Muscle layer of duodenum (tissue), 2 donors: ENCODE results near the gene MERTK.
"Not testable (repeated sequence)": the region's sequence is repeated elsewhere in the genome, so short reads cannot be mapped to it uniquely, and the experiment has no call there.

Experiments
- H3K27ac ChIP-seq: one replicate; pipeline ENCODE4 v1.7.0; 2013; ENCODE audit warnings: mild to moderate bottlenecking, low read length
- H3K27me3 ChIP-seq: one replicate; pipeline ENCODE4 v1.7.0; 2013; ENCODE audit warnings: low read depth, mild to moderate bottlenecking, control low read depth, low read length
- H3K36me3 ChIP-seq, 2 donors: one replicate each; pipeline ENCODE4 v1.7.0; 2013; ENCODE audit warnings: low read length in 2 of 2, control low read depth in 1 of 2, mild to moderate bottlenecking in 1 of 2; ENCODE audit not compliant: insufficient read depth in 2 of 2, control insufficient read depth in 1 of 2
- H3K4me1 ChIP-seq, 2 donors: one replicate each; pipeline ENCODE4 v1.7.0; 2013; ENCODE audit warnings: low read length in 2 of 2, mild to moderate bottlenecking in 2 of 2, control low read depth in 1 of 2, moderate library complexity in 1 of 2; ENCODE audit not compliant: insufficient read depth in 2 of 2, control insufficient read depth in 1 of 2
- H3K4me3 ChIP-seq, 2 donors: one replicate each; pipeline ENCODE4 v1.7.0; 2013; ENCODE audit warnings: low read length in 2 of 2, low read depth in 1 of 2, mild to moderate bottlenecking in 1 of 2
- H3K9me3 ChIP-seq, 2 donors: one replicate each; pipeline ENCODE4 v1.7.0; 2013; ENCODE audit warnings: low read length in 2 of 2, control low read depth in 1 of 2, mild to moderate bottlenecking in 1 of 2; ENCODE audit not compliant: control insufficient read depth in 1 of 2
- donor health status: healthy.

The MERTK gene

DNA sequence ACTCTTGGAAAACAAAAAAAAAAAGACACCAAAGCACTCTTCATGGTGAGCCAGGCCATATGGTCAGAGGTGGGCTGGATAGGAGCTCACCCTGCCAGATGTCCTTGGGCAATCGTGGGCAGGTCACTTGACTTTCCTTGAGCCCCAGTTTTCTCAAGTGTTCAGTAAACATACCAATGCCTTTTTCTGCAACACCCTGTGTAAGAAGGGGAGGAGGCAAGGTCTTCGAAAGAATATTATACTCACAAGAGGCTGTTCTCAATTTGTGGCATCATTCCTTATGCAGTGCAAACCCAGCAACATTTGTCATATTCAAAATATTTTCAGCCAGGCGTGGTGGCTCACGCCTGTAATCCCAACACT, 133.8 kb downstream of the MERTK start:
- Histone ChIP-seq H3K27ac (peak overlapping the region; percentile 24), H3K9me3 (no peaks in the 10 kb centered on the region), H3K4me3 (no peak overlapping the region), H3K27me3 (no peaks in the 10 kb centered on the region), H3K4me1 (peaks cover 3 to 13% of the 10 kb centered on the region in 2 donors), H3K36me3 (peaks cover 0 to 4% of the 10 kb centered on the region in 2 donors)

DNA sequence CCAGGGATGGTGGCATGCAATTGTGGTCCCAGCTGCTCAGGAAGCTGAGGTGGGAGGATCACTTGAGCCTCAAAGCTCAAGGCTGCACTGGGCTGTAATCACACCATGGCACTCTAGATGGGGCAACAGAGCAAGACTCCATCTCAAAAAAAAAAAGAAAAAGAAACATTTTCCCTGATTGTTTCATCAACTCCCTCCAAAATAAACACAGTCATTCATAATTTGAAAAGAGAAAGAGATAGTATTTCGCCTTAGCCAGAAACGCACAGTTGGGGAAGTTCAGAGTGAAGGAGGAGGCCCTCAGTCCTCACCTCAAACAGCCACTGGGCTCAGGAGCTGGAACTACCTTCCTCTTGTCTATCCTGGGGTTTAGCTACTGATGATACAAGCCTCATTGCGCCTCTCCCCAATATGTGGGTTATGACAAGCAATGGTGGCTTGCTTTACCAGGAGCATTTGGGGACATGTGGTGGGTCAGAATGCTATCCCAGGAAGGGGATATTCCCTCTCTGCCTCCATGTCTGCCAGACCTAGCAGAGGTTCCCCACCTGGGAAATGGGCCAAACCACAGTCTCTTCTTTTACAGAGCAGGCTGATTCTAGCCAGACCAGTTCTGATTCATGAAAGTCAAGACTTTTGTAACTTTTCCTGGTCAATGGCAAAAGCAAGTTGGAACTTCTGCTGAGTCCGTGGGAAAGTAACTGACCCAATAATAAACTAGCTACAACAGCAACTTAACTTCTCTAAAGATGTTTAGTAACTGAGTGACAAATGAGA, 134.5 kb downstream of the MERTK start:
- peak overlapping the region; percentile 24 for H3K27ac ChIP-seq
- peaks cover 0 to 4% of the 10 kb centered on the region in 2 donors for H3K36me3 ChIP-seq
- peaks cover 3 to 13% of the 10 kb centered on the region in 2 donors for H3K4me1 ChIP-seq
- H3K27me3 ChIP-seq = no peaks in the 10 kb centered on the region
- no peaks in the 10 kb centered on the region for H3K9me3 ChIP-seq
- H3K4me3 ChIP-seq = no peak overlapping the region

DNA sequence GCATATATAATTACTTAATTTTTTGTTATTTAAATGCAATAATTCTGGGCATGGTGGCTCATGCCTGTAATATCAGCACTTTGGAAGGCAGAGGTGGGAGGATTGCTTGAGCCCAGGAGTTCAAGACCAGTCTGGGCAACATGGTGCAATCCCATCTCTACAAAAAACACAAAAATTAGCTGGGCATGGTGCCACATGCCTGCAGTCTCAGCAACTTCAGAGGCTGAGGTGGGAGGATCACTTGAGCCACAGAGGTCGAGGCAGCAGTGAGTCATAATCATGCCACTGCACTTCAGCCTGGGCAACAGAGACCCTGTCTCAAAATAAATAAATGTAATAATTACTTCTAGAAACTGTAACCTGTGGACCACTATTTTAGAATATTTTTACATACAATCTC, 135.2 kb downstream of the MERTK start:
- H3K4me1 ChIP-seq = peaks cover 3 to 13% of the 10 kb centered on the region in 2 donors
- no peaks in the 10 kb centered on the region for H3K36me3 ChIP-seq
- no peak overlapping the region for H3K27ac ChIP-seq
- no peaks in the 10 kb centered on the region for H3K9me3 ChIP-seq
- H3K27me3 ChIP-seq = no peaks in the 10 kb centered on the region
- no peak overlapping the region for H3K4me3 ChIP-seq

DNA sequence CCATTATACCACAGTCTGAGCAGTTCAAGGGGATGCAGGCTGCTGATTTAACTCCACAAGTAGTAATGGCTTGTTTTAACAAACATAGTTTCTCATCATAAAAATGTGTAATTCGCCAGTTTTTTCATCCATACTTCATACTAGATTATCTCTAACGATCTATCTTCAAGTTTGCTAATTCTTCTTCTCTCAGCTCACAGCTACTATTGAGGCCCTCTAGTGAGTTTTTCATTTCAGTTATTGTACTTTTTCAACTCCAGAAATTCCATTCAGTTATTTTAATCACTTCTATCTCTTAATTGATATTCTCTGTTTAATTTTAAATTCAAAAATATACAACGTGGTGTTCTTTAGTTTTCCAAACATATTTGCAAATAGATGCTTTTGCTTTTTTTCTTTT, 136.5 kb downstream of the MERTK start:
- Histone ChIP-seq H3K9me3 (no peaks in the 10 kb centered on the region), H3K27me3 (no peaks in the 10 kb centered on the region), H3K4me1 (peaks cover 3 to 13% of the 10 kb centered on the region in 2 donors), H3K36me3 (no peaks in the 10 kb centered on the region), H3K27ac (no peak overlapping the region), H3K4me3 (no peak overlapping the region)

DNA sequence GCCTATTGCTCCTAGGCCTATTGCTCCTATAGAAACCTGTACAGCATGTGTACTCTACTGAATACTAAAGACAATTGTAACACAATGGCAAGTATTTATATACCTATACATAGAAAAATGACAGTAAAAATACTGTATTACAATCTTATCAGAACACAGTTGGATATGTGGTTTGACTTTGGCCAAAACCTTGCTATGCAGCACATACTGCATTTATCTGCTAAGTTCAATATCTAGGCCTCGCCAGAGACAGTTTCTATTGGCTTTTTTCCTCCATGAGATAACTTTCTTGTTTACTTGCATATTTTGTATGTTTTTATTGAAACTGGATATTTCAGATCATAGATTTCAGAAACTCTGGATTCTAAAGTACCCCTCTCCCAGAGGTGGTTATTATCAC, 137.4 kb downstream of the MERTK start:
- Histone ChIP-seq H3K27me3 (no peaks in the 10 kb centered on the region), H3K4me1 (peaks cover 3 to 13% of the 10 kb centered on the region in 2 donors), H3K9me3 (no peaks in the 10 kb centered on the region), H3K27ac (no peak overlapping the region), H3K36me3 (no peaks in the 10 kb centered on the region), H3K4me3 (no peak overlapping the region)

DNA sequence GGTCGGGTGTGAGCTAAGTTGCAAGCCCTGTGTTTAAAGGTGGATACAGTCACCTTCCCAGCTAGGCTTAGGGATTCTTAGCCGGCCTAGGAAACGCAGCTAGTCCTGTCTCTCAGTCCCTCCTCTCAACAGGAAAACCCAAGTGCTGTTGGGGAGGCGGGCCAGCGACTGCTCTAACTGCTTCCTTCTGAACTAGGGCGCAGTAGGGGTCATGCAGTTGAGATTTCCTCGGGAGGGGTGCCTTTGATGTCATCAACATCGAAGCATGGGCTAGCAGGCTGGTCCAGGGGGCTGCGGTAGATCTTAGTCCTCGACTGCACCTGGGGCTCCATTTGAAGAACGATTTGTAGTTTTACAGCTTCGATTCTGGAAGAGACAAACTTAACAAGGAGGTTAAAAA, 141.1 kb downstream of the MERTK start:
- not testable (repeated sequence) for H3K27me3 ChIP-seq, H3K36me3 ChIP-seq, H3K9me3 ChIP-seq, H3K27ac ChIP-seq, H3K4me1 ChIP-seq, H3K4me3 ChIP-seq

DNA sequence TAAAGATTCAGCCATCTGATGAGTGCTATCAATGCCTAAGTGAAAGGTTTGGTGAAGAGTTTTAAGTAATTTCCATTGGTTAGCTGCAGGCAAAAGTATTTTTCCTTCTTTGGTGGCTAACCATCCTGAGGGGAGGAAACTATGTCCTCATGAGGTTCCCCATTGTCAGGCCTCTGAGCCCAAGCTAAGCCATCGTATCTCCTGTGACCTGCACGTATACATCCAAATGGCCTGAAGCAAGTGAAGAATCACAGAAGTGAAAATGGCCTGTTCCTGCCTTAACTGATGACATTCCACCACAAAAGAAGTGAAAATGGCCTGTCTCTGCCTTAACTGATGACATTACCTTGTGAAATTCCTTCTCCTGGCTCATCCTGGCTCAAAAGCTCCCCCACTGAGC, 141.7 kb downstream of the MERTK start:
- H3K27ac ChIP-seq, H3K4me3 ChIP-seq, H3K4me1 ChIP-seq, H3K27me3 ChIP-seq, H3K9me3 ChIP-seq, H3K36me3 ChIP-seq: not testable (repeated sequence)

DNA sequence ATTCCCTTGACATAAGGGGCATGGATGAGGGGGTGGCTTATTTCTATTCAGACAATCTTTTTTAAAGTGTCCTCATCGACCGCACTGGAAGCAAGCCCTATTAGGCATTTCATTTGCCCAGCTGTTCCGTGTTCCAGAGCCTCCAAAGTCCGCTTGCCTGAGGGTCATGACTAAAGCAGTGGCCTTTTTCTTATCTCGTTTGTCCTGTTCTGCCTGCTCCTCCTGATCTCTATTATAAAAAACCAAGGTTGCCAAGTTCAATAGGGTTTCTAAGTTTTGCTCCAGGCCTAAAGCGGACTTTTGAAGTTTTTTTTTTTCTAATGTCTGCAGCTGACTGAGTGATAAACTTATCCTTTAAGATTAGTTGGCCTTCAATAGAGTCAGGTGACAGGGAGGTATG, 143.1 kb downstream of the MERTK start:
- H3K9me3 ChIP-seq, H3K4me3 ChIP-seq, H3K4me1 ChIP-seq, H3K27me3 ChIP-seq, H3K27ac ChIP-seq, H3K36me3 ChIP-seq: not testable (repeated sequence)

DNA sequence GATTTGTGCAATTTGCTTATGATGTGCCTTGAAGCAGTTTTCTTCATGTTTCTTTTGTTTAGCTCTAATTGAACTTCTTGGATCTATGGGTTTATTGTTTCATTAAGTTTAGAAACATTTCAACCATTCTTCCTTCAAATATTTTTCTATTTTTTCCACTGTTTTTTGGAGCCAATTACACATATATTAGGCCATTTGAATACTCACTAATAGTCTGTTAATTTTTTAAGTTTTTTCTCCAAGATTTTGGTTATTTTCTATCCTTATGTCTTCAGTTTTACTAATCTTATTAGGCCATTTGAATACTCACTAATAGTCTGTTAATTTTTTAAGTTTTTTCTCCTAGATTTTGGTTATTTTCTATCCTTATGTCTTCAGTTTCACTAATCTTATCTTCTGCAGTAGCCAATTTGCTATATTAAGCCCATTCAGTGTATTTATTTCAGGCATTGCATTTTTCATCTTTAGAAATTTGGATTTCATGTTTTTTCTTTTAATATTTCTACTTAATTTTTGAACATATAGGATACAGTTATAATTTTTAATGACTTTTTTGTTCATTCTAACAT, 147.1 kb downstream of the MERTK start:
- no peaks in the 10 kb centered on the region for H3K4me1 ChIP-seq
- H3K27me3 ChIP-seq = no peaks in the 10 kb centered on the region
- no peak overlapping the region for H3K4me3 ChIP-seq
- no peak overlapping the region for H3K27ac ChIP-seq
- no peaks in the 10 kb centered on the region for H3K36me3 ChIP-seq
- H3K9me3 ChIP-seq = peaks cover 3 to 6% of the 10 kb centered on the region in 2 donors

DNA sequence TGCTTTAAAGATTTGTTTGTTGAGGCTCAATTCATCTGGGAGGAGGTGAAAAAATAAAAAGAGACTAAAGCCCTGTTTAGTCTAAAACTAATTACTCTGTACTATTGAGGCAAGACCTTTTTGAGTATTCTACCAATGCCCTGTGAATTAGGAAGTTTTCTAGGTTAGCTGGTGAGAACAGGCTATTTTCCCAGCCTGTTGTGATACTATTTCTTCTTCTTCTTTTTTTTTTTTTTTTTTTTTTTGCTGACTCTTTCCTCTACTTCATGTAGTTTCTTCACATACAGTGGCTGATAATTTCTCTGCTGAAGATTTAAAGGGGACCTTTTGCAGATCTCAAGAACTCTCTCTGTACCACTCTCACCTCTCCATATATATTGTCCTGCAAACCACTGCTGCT, 147.8 kb downstream of the MERTK start:
- Histone ChIP-seq H3K4me3 (no peak overlapping the region), H3K27ac (no peak overlapping the region), H3K9me3 (peaks cover 3 to 6% of the 10 kb centered on the region in 2 donors), H3K36me3 (no peaks in the 10 kb centered on the region), H3K27me3 (no peaks in the 10 kb centered on the region), H3K4me1 (no peaks in the 10 kb centered on the region)

DNA sequence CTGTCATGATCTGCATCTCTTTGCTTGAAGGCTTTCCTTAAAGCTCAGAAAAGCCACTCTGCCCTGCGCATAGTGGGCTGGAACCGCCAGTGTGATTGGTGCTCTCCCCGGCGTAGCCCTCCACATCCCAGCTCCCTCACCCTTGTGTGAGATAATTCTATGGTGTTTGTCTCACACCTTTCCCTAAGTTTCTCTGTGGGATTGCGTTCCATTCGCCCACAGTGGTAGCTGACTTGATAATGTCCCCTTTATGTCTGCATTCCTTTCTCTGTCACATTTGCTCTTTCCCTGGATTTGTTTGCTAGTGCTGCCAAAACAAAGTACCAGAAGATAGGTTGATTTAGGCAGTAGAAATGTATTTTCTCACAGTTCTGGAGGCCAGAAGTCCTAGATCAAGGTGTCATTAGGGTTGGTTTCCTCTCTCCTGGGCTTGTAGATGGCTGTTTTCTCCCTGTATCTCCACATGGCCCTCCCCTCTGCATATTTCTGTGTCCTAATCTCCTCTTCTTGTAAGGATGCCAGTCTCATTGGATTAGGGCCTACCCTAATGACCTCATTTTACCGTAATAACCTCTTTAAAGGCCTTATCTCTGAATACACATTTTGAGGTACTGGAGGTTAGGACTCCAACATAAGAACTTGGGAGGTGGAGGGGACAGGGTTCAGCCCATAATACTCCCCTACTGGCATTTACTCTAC, 149.3 kb downstream of the MERTK start:
- H3K27me3 ChIP-seq = no peaks in the 10 kb centered on the region
- no peaks in the 10 kb centered on the region for H3K36me3 ChIP-seq
- H3K27ac ChIP-seq = no peak overlapping the region
- no peak overlapping the region for H3K4me3 ChIP-seq
- H3K9me3 ChIP-seq = peaks cover 3 to 6% of the 10 kb centered on the region in 2 donors
- H3K4me1 ChIP-seq = no peaks in the 10 kb centered on the region
